ENCODE measurements around the gene SIVA1. TPM values are rescaled to one million over a fixed set of nuclear protein-coding genes. Genes with fewer than 3 reads are reported as not detected.

SIVA1 gene
- total RNA-seq, 1 donor from 2014 or later, result 52.3 TPM

DNA sequence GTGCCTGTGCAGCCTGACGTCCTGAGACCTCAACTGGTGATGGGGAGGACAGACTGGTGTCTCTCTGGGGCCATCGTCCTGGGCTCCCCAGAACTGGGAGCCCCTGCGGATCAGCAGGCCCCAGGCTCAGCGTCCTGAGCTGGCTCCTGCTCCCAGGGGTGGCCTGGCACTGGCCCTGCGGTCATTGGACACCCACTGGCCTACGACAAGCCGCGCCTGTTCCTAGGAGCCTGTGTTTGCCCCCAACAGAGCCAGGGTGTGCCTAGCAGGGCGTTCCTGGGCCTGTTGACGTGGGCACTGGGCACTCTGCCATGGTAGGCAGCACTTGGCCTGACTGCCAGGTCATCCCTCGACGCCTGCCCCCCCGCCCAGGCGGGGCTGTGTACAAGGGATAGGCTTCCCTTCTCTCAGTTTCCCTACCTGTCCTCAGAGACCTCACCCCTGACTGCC lies 20.6 kb upstream of the SIVA1 start:
- Mint-ChIP-seq H3K4me1 (ENCODE audit: unreplicated experiment) (peaks cover 23% of the 10 kb centered on the region), H3K36me3 (ENCODE audit: unreplicated experiment) (no peaks in the 10 kb centered on the region), H3K27ac (ENCODE audit: unreplicated experiment) (no peak overlapping the region), H3K27me3 (ENCODE audit: unreplicated experiment) (peaks cover 3% of the 10 kb centered on the region), H3K4me3 (ENCODE audit: unreplicated experiment) (no peak overlapping the region), H3K9me3 (ENCODE audit: unreplicated experiment) (no peaks in the 10 kb centered on the region)
- TF ChIP-seq, protein P1, sequence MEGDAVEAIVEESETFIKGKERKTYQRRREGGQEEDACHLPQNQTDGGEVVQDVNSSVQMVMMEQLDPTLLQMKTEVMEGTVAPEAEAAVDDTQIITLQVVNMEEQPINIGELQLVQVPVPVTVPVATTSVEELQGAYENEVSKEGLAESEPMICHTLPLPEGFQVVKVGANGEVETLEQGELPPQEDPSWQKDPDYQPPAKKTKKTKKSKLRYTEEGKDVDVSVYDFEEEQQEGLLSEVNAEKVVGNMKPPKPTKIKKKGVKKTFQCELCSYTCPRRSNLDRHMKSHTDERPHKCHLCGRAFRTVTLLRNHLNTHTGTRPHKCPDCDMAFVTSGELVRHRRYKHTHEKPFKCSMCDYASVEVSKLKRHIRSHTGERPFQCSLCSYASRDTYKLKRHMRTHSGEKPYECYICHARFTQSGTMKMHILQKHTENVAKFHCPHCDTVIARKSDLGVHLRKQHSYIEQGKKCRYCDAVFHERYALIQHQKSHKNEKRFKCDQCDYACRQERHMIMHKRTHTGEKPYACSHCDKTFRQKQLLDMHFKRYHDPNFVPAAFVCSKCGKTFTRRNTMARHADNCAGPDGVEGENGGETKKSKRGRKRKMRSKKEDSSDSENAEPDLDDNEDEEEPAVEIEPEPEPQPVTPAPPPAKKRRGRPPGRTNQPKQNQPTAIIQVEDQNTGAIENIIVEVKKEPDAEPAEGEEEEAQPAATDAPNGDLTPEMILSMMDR (IDR thresholded peaks at IDR 0.05), result no peak
- DNase-seq (ENCODE audit: extremely low spot score, unreplicated experiment), result no peak

DNA sequence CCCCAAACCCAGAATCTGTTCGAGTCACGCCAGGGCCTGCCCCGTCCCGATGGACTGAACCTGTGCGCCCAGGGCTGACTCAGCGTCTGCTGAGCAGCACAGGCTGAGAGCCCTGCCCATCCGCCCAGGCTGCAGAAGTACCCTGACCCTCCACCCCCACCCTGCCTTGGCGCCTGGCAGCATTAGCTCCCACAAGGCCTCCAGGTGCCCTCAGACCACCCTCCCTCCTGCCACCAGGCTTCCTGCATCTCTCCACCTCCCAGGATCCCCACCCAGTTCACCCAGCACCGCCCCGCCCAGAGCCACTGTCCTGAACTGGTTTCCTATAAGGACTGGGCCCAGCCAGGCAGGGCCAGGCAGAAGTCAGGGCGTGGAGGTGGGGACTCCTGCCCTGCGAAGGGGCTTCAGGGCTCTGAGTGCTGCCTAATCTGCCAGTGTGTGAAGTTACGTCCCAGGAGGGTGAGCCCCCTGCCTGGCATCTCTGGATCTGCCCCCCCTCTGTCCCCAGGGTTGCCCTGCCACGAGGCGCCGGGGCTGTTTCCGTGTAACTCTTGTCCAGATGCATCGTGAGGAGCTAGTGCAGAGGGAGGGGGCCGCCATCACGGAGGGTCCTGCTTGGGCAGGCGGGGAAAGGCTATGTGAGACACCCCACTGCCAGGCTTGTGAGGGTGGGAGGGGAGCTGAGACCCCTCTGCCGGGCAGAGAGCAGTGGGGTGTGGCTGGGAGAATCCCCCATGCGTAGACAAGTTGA lies 19.8 kb upstream of the SIVA1 start:
- no peak overlapping the region for H3K4me3 Mint-ChIP-seq (ENCODE audit: unreplicated experiment)
- H3K27ac Mint-ChIP-seq (ENCODE audit: unreplicated experiment), result no peak overlapping the region
- H3K9me3 Mint-ChIP-seq (ENCODE audit: unreplicated experiment), result no peaks in the 10 kb centered on the region
- TF ChIP-seq, protein P1 (IDR thresholded peaks at IDR 0.05), result no peak
- H3K27me3 Mint-ChIP-seq (ENCODE audit: unreplicated experiment), result no peaks in the 10 kb centered on the region
- DNase-seq (ENCODE audit: extremely low spot score, unreplicated experiment), result no peak
- H3K4me1 Mint-ChIP-seq (ENCODE audit: unreplicated experiment), result peaks cover 23% of the 10 kb centered on the region
- no peaks in the 10 kb centered on the region for H3K36me3 Mint-ChIP-seq (ENCODE audit: unreplicated experiment)

DNA sequence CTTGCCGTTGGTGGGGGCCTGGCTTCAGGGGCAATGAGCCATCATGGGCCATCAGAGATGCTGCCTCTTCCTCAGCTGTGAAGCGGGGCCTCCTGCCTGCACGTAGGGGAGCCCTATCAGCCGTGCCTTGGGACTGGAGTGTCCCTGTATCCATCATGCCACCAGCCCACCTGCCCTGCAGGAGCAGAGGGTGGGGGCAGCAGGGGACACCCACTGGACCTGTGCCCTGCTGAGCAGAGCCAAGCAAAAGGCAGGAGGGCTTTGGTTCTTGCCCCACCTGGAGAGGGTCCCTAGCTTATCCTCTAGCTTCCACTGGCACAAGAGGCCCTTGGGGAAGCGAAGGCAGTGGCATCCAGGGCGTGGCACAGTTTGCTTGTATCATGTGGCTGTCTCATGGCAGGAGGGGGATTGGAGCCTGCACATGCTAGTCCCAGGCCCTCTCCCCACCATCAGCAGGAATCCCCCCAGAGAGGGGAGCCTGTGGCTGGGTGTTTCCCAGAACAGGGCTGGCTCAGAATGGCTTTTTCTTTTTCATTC lies 18.8 kb upstream of the SIVA1 start:
- H3K9me3 Mint-ChIP-seq (ENCODE audit: unreplicated experiment), result no peaks in the 10 kb centered on the region
- no peak for DNase-seq (ENCODE audit: extremely low spot score, unreplicated experiment)
- no peak overlapping the region for H3K4me3 Mint-ChIP-seq (ENCODE audit: unreplicated experiment)
- H3K27me3 Mint-ChIP-seq (ENCODE audit: unreplicated experiment), result no peaks in the 10 kb centered on the region
- H3K27ac Mint-ChIP-seq (ENCODE audit: unreplicated experiment), result no peak overlapping the region
- H3K4me1 Mint-ChIP-seq (ENCODE audit: unreplicated experiment), result peaks cover 23% of the 10 kb centered on the region
- H3K36me3 Mint-ChIP-seq (ENCODE audit: unreplicated experiment), result no peaks in the 10 kb centered on the region
- TF ChIP-seq, protein P1 (IDR thresholded peaks at IDR 0.05), result no peak

DNA sequence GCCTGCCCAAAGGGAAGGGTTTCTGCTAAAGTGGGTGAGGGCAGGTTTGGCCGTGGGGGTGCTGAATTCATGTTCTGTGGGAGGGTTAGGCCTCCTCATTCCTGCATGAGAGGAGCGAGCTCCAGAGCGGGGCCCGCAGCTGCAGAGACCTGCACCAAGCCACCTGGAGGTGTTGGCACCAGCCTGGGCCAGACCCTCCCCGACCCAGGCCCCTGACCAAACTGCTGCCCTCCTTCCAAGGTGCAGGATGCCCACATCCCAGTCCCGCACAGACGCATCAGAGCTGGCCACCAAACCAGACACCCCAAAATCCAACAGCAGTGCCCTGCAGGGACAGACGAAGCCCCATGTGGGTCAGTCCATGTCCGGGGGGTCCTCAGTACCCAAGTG lies 18.4 kb upstream of the SIVA1 start:
- DNase-seq (ENCODE audit: extremely low spot score, unreplicated experiment), result no peak
- no peak overlapping the region for H3K4me3 Mint-ChIP-seq (ENCODE audit: unreplicated experiment)
- TF ChIP-seq, protein P1 (IDR thresholded peaks at IDR 0.05), result no peak

DNA sequence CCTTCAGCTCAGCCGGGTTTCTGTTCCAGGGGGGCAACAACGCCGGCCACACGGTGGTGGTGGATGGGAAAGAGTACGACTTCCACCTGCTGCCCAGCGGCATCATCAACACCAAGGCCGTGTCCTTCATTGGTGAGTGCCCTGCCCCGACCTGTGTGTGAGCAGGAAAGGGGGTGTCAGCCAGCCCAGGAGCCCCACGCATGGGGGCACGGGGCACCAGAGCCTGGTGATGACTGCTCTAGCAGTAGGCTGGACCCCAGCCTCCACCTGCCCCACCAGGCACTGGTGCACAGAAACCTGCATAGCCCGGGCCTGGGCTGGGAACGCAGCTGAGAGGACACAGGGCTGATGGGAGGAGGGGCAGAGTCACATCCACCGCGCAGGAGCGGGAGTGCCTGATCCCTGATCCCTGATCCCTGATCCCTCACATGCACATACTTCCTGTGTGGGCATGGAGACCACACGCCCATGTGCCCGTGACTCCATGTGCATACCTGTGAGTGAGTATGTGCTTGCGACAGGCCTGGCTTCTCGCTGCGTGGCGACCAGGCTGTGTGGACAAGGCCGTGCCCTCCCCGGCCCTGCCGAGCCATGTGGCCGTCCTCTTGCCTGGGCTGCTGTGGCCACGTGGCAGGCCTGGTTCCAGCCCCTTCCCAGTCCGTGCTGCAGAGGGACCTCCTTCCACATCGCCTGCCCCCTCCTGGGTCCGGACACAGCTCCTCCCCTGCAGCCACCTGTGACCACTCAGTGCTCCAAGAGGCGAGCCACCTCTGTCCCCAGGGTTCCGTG lies 17.8 kb upstream of the SIVA1 start:
- Mint-ChIP-seq H3K36me3 (ENCODE audit: unreplicated experiment) (no peaks in the 10 kb centered on the region), H3K9me3 (ENCODE audit: unreplicated experiment) (no peaks in the 10 kb centered on the region)
- TF ChIP-seq, protein P1 (IDR thresholded peaks at IDR 0.05), result no peak

More for the DNA sequence above, 18.4 kb upstream of the SIVA1 start:
- no peaks in the 10 kb centered on the region for H3K27me3 Mint-ChIP-seq (ENCODE audit: unreplicated experiment)
- no peaks in the 10 kb centered on the region for H3K9me3 Mint-ChIP-seq (ENCODE audit: unreplicated experiment)
- no peaks in the 10 kb centered on the region for H3K36me3 Mint-ChIP-seq (ENCODE audit: unreplicated experiment)
- H3K4me1 Mint-ChIP-seq (ENCODE audit: unreplicated experiment), result peaks cover 23% of the 10 kb centered on the region
- H3K27ac Mint-ChIP-seq (ENCODE audit: unreplicated experiment), result no peak overlapping the region

More for the DNA sequence above, 17.8 kb upstream of the SIVA1 start:
- Mint-ChIP-seq H3K27me3 (ENCODE audit: unreplicated experiment) (no peaks in the 10 kb centered on the region), H3K4me1 (ENCODE audit: unreplicated experiment) (peaks cover 23% of the 10 kb centered on the region), H3K4me3 (ENCODE audit: unreplicated experiment) (no peak overlapping the region), H3K27ac (ENCODE audit: unreplicated experiment) (peak overlapping the region; percentile 80)
- DNase-seq (ENCODE audit: extremely low spot score, unreplicated experiment), result no peak

Measured in osteocyte (in vitro differentiated cells).